A673 (cell line): ENCODE data around the gene HPSE2. TPM values are rescaled to one million over a fixed set of nuclear protein-coding genes. Genes with fewer than 3 reads are reported as not detected.

Source experiments
- BruUV-seq: library from RNA; stranded (reverse); fragments of 400-500 nt; replicated peaks from 2 replicates; lab custom pipeline; 2021; lab: Mats Ljungman, UMichigan
- CTCF ChIA-PET: fragments of 300-600 bp; sonication (Branson Sonifier 250); formaldehyde crosslinking; loops from one replicate; lab custom pipeline; 2022; ENCODE audit warnings: antibody characterized with exemption; lab: Charles Lee
- POLR2A ChIA-PET: fragments of 300-600 bp; sonication (Branson Sonifier 250); formaldehyde crosslinking; loops from one replicate; lab custom pipeline; 2022; ENCODE audit warnings: antibody characterized with exemption; ENCODE audit not compliant: low non-redundant PET; lab: Charles Lee
- DNase-seq: peaks from one replicate; pipeline ENCODE4 v3.0.0-alpha.2; 2015; ENCODE audit warnings: low spot score
- H3K27ac ChIP-seq: fragments of 200-600 bp; sonication (generic); 2 replicates; pipeline ENCODE4 v1.5.1; 2016; ENCODE audit warnings: mixed run types, low read depth, mild to moderate bottlenecking, mixed read lengths, antibody characterized with exemption, low read length; ENCODE audit not compliant: poor library complexity, severe bottlenecking
- H3K27me3 ChIP-seq: fragments of 200-600 bp; sonication (generic); replicated peaks from 2 replicates; pipeline ENCODE4 v1.6.1; 2017; ENCODE audit warnings: mixed run types, low read depth, mild to moderate bottlenecking, mixed read lengths, antibody characterized with exemption, low read length; ENCODE audit not compliant: insufficient read depth, poor library complexity
- H3K36me3 ChIP-seq: fragments of 200-600 bp; sonication (generic); 2 replicates; pipeline ENCODE4 v1.6.1; 2016; ENCODE audit warnings: mixed run types, mild to moderate bottlenecking, mixed read lengths, antibody characterized with exemption, low read length; ENCODE audit not compliant: insufficient read depth, poor library complexity, severe bottlenecking
- H3K4me1 ChIP-seq: fragments of 200-600 bp; sonication (generic); 2 replicates; pipeline ENCODE4 v1.6.1; 2017; ENCODE audit warnings: mixed run types, mild to moderate bottlenecking, mixed read lengths, antibody characterized with exemption, low read length; ENCODE audit not compliant: insufficient read depth, poor library complexity, severe bottlenecking
- H3K4me3 ChIP-seq: fragments of 200-600 bp; sonication (generic); 2 replicates; pipeline ENCODE4 v1.5.1; 2016; ENCODE audit warnings: low read depth, mixed run types, mild to moderate bottlenecking, mixed read lengths, low read length; ENCODE audit not compliant: poor library complexity, severe bottlenecking
- H3K9me3 ChIP-seq: fragments of 200-600 bp; sonication (generic); 2 replicates; pipeline ENCODE4 v1.6.1; 2016; ENCODE audit warnings: mixed run types, low read depth, mild to moderate bottlenecking, mixed read lengths, antibody characterized with exemption, low read length; ENCODE audit not compliant: poor library complexity, severe bottlenecking
- EZH2 ChIP-seq: fragments of 200-600 bp; sonication (generic); IDR thresholded peaks from 2 replicates; pipeline ENCODE4 v1.6.1; 2017; ENCODE audit warnings: borderline replicate concordance, low read depth, mild to moderate bottlenecking, mixed read lengths, antibody characterized with exemption, low read length; ENCODE audit not compliant: poor library complexity, severe bottlenecking
- intact Hi-C: fragments of 100-400 bp; cut with micrococcal nuclease; formaldehyde crosslinking; loops from one replicate; pipeline ENCODE4 v1.10.0; 2022; ENCODE audit not compliant: unreplicated experiment
- total RNA-seq: library from RNA; stranded (reverse); gene quantifications from 2 replicates; pipeline ENCODE4 v1.2.3, GENCODE V29; 2021
- TF ChIP-seq, protein P1 (sequence below): fragments of 300-800, 200-600 bp; sonication (generic); conservative IDR thresholded peaks from 2 replicates; pipeline ENCODE4 v1.5.1; 2017; ENCODE audit warnings: low read depth, mild to moderate bottlenecking, antibody characterized with exemption, low read length, moderate library complexity, mixed read lengths

HPSE2 gene
- total RNA-seq, 1 experiment from 2014 or later, result not detected

DNA sequence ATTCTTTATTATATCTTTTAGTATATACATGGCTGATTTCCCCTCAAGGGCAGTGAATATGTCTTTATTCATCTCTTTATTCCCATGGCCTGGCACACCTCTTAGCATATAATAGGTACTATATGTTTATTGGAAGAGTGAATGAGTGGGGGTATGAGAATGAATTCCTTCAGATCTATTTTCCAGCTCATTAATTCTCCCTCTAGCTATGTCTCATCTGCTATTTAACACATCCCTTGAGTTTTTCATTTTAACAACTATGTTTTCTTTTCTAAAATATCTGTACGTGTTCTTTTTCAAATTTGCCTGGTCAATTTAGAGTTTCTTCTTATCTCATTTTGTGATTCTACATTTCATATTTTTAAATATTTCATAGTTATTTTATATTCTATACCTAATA, 803.3 kb downstream of the HPSE2 start:
- TSS peak; percentile 25 for BruUV-seq

DNA sequence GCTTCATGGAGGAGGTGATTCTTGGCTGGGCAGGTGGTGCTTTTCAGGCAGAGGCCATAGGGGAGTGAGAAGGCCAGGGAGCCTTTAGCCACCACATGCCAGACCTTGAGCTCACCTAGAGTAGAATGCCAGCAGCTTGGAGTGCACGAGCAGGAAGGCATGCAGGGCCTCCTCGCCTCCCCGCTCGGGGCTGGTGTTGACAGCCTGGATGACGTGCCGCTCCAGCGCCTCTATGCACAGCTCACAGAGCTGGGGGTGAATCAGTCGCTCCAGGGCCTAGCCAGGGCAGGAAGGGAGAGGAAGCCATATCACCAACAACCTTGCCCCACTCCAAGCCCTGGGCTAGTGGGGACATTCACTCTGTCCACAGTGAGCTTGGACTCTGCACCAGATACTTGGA, 804.6 kb downstream of the HPSE2 start:
- intact Hi-C loops, result no loop called here
- no peak for DNase-seq
- peaks cover 7% of the 10 kb centered on the region for H3K36me3 ChIP-seq
- H3K27ac ChIP-seq, result no peak overlapping the region
- no peaks in the 10 kb centered on the region for H3K27me3 ChIP-seq
- H3K9me3 ChIP-seq, result peaks cover 4% of the 10 kb centered on the region
- POLR2A ChIA-PET, result no interaction called here
- H3K4me3 ChIP-seq, result no peak overlapping the region
- no peaks in the 10 kb centered on the region for H3K4me1 ChIP-seq
- no peak for TF ChIP-seq EZH2
- TF ChIP-seq, protein P1, sequence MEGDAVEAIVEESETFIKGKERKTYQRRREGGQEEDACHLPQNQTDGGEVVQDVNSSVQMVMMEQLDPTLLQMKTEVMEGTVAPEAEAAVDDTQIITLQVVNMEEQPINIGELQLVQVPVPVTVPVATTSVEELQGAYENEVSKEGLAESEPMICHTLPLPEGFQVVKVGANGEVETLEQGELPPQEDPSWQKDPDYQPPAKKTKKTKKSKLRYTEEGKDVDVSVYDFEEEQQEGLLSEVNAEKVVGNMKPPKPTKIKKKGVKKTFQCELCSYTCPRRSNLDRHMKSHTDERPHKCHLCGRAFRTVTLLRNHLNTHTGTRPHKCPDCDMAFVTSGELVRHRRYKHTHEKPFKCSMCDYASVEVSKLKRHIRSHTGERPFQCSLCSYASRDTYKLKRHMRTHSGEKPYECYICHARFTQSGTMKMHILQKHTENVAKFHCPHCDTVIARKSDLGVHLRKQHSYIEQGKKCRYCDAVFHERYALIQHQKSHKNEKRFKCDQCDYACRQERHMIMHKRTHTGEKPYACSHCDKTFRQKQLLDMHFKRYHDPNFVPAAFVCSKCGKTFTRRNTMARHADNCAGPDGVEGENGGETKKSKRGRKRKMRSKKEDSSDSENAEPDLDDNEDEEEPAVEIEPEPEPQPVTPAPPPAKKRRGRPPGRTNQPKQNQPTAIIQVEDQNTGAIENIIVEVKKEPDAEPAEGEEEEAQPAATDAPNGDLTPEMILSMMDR, result no peak
- CTCF ChIA-PET, result no interaction called here
- no TSS peak for BruUV-seq

More for the DNA sequence above, 803.3 kb downstream of the HPSE2 start:
- Histone ChIP-seq H3K4me3 (no peak overlapping the region), H3K36me3 (peaks cover 7% of the 10 kb centered on the region), H3K27ac (no peak overlapping the region), H3K9me3 (peaks cover 4% of the 10 kb centered on the region), H3K27me3 (no peaks in the 10 kb centered on the region), H3K4me1 (no peaks in the 10 kb centered on the region)
- ChIA-PET CTCF (no interaction called here), POLR2A (no interaction called here)
- TF ChIP-seq, protein P1, result no peak
- no peak for TF ChIP-seq EZH2
- DNase-seq, result no peak
- intact Hi-C loops, result no loop called here

DNA sequence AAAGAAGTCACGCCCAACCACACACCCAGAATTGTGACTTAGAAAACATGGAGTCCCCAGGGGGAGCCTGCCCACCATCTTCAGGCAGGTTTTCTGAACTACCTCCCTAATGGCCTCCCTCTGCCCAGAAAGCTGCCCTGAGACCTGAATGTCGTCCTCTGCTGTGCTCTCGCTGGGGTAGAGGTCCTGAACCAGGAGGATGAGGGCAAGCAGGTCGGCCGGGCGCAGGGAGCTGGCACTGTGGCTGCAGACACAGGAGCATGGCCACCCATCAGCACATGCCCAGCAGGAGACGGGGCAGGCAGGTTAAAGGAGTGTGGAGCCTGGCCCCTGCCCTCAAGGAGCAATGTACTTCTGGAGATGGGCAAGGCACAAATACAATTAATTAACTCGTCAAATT, 805.2 kb downstream of the HPSE2 start:
- DNase-seq, result no peak
- no peak overlapping the region for H3K27ac ChIP-seq
- peaks cover 4% of the 10 kb centered on the region for H3K9me3 ChIP-seq
- H3K36me3 ChIP-seq, result peaks cover 7% of the 10 kb centered on the region
- TF ChIP-seq EZH2, result no peak
- TF ChIP-seq, protein P1, result no peak
- intact Hi-C loops, result no loop called here
- no peaks in the 10 kb centered on the region for H3K27me3 ChIP-seq
- no peak overlapping the region for H3K4me3 ChIP-seq
- no peaks in the 10 kb centered on the region for H3K4me1 ChIP-seq
- POLR2A ChIA-PET, result no interaction called here
- no TSS peak for BruUV-seq
- CTCF ChIA-PET, result no interaction called here
